Fibroblast of villous mesenchyme (primary cell): ENCODE results near the gene IQGAP2. TPM values are rescaled to one million over a fixed set of nuclear protein-coding genes. Genes with fewer than 3 reads are reported as not detected.

ENCODE experiments used
- DNase-seq: peaks from one replicate; pipeline ENCODE4 v3.0.0-alpha.2; 2010; ENCODE audit warnings: low read depth
- H3K4me3 ChIP-seq: 2 replicates; pipeline ENCODE4 v1.5.1; 2011; ENCODE audit warnings: low read depth, mild to moderate bottlenecking, low read length
- total RNA-seq: library from RNA; depleted of rRNA; stranded (reverse); fragments of >200 nt; gene quantifications from 2 replicates; pipeline ENCODE4 v1.2.3, GENCODE V29; 2012
- TF ChIP-seq, protein P1 (sequence below): IDR thresholded peaks from 2 replicates; pipeline ENCODE4 v1.5.1; 2012; ENCODE audit warnings: low read depth, mild to moderate bottlenecking, low read length; ENCODE audit not compliant: insufficient read depth

IQGAP2 gene
- total RNA-seq, 1 donor: 2.6 TPM

DNA sequence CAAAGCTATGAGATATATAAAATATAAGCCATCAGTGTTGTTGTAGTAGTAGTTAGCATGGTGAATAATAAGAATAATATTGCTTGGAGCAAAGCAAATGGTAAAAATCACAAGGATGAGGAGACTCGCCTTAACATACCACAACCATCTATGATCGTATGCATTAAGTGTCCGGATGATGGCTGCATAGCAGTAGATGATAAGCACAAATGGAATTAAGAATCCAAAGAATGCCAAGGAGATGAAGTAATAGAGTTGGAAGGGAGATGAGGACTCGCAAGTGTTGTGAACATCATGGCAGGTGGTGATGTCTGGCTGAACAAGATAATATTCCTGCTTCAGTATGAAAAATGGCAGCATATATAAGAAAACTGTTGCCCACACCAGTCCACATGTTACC, 214.6 kb downstream of the IQGAP2 start:
- no peak overlapping the region for H3K4me3 ChIP-seq
- no peak for DNase-seq
- TF ChIP-seq, protein P1, sequence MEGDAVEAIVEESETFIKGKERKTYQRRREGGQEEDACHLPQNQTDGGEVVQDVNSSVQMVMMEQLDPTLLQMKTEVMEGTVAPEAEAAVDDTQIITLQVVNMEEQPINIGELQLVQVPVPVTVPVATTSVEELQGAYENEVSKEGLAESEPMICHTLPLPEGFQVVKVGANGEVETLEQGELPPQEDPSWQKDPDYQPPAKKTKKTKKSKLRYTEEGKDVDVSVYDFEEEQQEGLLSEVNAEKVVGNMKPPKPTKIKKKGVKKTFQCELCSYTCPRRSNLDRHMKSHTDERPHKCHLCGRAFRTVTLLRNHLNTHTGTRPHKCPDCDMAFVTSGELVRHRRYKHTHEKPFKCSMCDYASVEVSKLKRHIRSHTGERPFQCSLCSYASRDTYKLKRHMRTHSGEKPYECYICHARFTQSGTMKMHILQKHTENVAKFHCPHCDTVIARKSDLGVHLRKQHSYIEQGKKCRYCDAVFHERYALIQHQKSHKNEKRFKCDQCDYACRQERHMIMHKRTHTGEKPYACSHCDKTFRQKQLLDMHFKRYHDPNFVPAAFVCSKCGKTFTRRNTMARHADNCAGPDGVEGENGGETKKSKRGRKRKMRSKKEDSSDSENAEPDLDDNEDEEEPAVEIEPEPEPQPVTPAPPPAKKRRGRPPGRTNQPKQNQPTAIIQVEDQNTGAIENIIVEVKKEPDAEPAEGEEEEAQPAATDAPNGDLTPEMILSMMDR: no peak

DNA sequence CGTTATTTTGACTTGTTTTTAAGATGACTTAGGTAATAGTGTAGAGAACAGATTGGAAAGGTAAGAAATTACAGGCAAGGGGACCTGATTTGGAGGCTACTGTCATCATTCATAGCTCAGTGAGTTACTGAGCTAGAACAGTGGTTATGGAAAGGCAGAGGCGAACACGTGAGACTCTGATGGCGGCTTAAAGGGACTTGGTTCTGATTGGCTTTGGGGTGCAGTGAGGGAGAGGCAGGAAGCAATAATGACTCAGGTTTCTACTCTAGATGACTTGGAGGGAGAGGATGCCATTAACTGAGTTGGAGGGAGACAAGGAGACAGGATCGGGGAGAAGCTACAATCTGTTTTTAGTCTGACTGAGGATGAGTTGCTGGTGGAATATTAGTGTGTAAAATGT, 217.1 kb downstream of the IQGAP2 start:
- TF ChIP-seq, protein P1: no peak
- DNase-seq: no peak
- H3K4me3 ChIP-seq: no peak overlapping the region

DNA sequence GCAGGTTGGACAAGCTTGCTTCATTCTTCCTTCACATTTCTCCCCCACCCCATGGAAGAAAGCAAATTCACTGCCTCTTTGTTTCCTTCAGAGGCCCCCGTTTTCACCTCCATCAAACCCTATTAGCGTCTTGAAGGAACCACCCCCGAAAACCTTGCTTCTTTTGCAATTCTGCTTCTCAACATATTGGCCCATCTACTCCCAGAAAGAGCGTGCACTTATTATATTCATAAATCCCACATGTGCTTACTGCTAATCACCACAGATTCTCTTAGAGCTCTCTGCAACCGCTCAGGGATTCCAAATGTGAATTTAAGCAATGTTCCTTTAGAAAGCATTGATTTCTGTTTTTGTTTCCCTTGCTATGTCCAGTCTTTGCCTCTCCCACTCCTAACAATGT, 219.0 kb downstream of the IQGAP2 start:
- peak overlapping the region; percentile 47 for H3K4me3 ChIP-seq
- TF ChIP-seq, protein P1: no peak
- no peak for DNase-seq

DNA sequence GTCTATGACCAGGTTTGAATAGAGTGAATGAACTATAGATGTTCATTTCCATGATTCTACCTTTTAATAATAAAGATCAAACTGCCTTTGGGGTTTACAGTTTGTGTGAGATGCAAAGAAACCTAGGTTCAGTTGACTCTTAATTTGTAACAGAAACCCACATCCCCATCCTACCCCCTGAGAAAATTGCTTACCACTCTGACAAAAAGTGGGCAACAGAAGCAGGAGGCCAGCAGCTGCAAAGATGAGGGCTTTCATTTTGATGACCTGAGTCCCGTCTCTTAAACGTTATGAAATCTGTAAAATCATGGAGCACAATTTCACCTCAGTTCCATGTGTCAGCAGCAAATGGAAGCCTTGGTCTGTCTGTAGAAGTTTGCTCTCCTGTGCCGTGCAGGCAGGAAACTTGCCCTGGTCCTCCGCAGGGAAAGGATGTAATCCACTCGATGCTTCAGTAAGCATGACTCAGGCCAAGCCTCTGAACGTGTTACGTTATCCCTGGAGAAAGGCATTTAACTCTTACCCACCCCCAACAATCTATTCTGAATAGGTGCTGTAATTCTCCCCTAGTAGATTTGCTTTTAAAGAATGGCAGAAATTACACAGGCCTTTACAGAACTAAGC, 220.0 kb downstream of the IQGAP2 start, which contains the start of gene F2RL2:
Gene F2RL2 (minus strand): TSS at position 431 of the 624 bp plus-strand sequence. CDS start 173 bp downstream, at position 258.
- peak within 1 kb of the TSS; percentile 47 for H3K4me3 ChIP-seq
- DNase-seq: peak; percentile 73
- TF ChIP-seq, protein P1: no peak

DNA sequence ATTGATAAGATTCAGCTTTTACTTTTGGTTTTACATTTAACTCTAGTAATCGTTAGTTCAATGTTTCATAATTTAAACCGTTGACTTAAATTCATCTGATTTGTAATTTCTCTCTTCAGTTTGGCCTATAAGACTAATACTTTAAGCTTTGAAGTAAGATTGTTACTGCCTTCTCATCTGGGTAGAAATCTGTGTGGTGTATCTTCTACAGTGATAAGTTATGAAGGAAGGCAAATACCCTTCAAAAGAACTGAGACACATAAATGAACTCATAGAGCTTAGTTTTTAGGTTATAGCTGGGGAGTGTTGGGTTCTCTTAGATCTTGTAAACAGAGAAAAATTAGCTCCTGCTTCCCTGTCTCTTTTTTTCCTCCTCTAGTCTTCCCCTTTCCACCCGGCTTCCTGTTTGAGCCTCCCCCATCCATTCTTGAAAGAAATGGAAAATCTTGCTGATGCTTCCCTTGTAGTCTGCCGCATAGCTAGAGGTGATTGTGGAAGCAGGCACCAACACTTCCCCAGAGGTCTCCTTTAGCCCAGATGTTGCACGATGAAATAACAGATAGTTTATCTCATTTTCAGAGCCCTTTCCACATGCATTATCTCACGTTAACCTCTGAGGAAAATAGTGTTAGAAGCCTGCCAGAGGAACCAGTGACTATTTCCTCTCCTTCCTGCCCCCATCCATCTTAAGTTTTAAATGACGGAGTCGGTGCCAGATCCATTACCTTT, 222.2 kb downstream of the IQGAP2 start:
- DNase-seq: no peak
- TF ChIP-seq, protein P1: no peak
- no peak overlapping the region for H3K4me3 ChIP-seq

DNA sequence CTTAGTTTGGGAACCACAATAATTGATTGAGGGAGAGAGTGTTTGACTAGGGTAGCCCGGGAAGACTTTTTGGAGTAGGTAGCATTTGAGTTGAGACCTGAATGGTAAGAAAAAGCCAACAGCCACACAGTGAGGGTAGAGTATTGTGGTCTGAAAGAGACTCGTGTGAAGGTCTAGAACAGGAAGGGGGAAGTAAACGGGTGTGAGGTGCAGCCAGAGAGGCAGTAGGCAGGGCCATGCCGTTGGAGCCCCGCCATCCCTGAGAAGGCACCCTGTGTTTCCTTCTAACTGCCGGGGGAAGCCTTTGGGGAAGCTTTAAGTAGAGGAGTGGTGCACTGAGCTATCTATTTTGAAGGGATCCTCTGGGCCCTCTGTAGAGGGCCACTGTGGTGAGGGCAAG, 223.7 kb downstream of the IQGAP2 start:
- TF ChIP-seq, protein P1: no peak

More for the DNA sequence above, 223.7 kb downstream of the IQGAP2 start:
- no peak for DNase-seq
- H3K4me3 ChIP-seq: no peak overlapping the region
